Fibroblast of skin of left quadriceps (primary cell): Measurements from ENCODE around the gene S100P.
"Not testable (repeated sequence)": the region's sequence is repeated elsewhere in the genome, so short reads cannot be mapped to it uniquely, and the experiment has no call there.

ENCODE experiments used
- DNase-seq, 2 experiments: peaks; one replicate each; pipeline ENCODE4 v3.0.0-alpha.2; 2013; ENCODE audit warnings: low read depth in 2 of 2

The S100P gene

GRCh38 chr4:6673191-6673659, 20.5 kb upstream of the S100P start:
- not testable (repeated sequence) for DNase-seq

DNA sequence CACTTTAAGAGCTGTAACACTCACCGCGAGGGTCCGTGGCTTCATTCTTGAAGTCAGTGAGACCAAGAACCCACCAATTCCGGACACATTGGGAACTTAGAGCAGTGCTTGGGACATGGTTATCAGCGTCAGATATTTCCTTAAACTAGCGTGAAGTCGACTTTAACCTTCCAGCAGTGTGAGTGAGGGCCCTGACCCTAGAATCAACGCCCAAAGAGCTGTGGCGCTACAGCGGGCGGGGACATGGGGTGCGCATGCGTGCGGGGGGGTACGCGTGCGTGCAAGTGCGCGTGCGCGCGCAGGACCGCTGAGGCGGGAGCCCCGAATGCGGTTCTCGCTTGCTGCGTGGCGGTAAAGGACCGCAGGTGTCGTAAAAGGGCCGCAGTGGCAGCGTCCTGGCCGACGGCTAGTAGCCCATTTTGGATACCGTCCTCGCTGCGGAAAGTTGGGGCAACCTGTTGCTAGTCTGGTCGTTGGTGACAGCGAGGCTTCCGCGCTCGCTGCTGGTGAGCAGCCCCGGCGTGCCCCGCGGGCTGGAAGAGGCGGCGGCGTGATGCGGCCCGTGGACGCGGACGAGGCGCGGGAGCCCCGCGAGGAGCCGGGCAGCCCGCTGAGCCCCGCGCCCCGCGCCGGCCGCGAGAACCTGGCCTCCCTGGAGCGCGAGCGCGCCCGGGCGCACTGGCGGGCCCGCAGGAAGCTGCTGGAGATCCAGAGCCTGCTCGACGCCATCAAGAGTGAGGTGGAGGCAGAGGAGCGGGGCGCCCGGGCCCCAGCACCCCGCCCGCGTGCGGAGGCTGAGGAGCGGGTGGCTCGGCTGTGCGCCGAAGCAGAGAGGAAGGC, 19.8 kb upstream of the S100P start:
- DNase-seq = peak; percentile 88

DNA sequence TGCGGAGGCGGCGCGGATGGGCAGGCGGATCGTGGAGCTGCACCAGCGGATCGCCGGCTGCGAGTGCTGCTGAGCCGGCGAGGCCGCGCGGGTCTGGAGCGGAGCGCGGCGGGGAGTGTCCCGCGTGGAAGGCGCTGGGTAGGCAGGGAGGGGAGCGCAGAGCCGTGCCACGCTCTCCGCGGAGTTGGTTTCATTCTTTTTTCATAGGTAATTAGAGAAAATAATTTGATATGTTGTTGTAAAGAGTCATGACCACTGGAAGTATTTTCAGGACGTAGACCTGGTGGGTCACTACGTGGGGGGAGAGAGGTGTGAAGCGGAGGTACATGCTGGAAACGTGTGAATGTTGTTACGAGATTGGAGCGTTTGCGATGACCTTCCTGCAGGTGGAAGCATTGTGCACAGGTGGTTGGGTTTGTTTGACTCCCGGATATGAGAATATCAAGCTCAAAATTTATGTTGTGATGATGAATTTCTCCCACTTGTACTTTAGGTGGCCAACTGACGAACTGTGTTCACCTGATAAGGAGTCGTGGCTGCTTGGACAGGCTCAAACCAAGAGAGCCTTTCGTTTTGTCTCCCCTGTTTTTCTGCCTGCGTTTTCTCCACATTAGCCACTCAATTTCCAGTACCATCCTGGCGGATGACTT, 19.1 kb upstream of the S100P start:
- DNase-seq = no peak

GRCh38 chr4:6676722-6677558, 16.7 kb upstream of the S100P start:
- DNase-seq = no peak

DNA sequence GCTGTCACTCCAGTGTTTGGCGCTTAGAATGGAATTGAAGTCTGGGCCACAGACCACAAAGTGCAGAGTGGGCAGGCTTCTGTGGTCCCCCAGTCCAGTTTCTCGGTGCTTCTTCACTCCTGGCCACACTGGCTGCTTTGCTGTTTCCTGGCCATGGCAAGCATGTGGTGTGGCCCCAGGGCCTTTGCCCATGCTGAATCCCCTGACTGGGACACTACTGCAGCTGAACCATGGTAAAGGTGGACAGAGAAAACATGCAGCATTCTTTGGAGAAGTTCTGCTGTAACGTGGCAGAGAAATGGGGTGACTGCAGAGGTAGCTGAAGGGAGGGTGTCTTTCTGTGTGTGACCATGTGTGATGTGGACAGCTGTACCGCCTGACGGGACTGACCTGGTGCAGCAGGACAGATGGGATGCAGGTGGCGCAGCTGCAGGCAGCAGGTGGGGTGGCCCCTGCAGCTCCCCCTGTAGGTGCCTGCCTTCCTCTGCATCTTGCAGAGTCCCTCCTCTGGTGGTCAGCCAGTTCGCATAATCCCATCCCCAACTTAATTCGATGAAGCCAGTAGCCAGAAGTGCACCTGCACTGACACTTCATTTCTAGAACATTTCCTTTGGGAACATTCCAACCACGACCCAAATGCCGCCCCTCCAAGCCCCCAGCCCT, 13.2 kb upstream of the S100P start:
- no peak for DNase-seq

DNA sequence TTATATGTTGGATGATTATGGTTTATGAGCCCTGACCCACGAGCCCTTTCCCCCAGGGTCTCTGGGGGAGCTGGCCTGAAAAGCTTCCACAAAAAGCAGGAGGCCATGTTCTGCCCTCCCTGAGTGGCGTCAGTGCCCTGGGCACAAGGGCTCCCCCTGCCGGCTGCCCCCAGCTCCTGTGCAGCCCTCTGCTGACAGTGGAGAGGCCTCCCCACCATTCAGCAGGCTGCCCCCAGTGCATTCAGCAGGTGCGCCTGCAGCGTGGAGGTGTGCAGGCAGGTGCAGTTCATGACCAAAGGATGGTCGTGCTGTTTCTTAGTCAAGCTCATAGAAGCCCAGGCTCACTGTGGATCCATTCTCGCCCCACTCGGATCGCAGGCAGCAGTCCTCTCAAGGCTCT, 12.5 kb upstream of the S100P start:
- no peak for DNase-seq

DNA sequence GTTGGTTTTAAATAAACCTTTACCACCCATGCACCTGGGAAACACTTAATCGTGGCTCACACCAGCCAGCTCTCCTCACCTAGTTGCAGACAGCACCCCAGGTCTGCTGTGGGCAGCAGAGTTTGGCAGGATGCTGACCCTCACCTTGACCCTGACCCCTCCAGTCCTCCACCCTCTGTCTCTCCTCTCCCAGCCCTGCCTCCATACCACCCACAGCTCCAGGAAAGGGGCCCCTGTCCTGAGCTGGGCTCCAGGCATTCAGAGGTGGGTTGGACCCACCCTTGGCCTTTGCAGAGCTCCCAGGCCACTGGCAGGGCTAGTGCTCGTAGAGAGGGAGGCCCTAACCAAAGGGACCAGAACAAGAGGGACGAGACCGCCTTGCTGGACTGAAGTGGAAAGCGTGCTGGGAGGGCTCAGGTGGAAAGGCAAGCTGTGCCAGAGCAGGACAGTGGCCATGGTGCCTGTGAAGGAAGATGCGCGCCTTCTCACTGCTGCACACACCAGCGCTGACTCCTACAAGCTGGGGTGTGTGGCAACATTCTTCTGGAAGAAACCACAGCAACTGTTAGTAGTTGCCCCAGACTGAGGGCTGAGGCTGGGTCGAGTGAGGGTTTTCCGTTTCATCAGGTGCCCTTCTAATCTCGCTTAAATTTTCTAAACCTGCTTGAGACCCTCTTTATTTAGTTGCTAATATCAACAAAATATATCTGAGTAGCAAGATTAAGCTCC, 10.7 kb upstream of the S100P start:
- no peak for DNase-seq

- DNase-seq = no peak
These were observed 9.0 kb upstream of the S100P start for GRCh38 chr4:6684656-6685055.

DNA sequence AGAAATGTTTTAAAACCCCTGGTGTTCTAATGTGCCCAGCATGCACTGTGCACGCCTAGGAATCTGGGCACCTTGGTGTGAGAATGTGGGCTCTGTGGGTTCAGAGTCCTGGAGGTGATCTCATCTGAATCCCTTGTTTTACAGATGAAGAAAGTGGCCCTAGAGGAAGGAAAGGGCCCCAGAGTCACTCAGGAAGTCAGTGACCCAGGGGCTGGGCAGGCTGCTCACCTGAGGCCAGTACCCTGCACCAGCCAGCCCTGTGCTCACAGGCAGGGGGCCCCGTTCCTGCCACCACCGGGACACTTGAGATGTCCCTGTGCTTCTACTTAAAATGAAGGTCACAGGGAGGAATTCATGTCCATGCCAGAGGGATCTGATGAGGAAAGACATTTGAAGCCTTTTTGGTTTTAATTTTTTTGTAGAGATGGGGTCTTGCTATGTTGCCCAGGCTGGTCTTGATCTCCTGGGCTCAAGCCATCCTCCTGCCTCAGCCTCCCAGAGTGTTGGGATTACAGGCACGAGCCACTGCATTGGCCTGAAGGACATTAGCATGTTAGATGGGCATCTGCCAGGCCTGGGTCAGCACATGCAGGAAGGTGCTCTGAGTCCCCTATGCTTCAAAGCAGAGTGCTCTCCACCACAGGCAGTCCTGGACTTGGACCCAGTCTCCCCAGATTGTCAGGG, 7.4 kb upstream of the S100P start:
- DNase-seq = no peak

DNA sequence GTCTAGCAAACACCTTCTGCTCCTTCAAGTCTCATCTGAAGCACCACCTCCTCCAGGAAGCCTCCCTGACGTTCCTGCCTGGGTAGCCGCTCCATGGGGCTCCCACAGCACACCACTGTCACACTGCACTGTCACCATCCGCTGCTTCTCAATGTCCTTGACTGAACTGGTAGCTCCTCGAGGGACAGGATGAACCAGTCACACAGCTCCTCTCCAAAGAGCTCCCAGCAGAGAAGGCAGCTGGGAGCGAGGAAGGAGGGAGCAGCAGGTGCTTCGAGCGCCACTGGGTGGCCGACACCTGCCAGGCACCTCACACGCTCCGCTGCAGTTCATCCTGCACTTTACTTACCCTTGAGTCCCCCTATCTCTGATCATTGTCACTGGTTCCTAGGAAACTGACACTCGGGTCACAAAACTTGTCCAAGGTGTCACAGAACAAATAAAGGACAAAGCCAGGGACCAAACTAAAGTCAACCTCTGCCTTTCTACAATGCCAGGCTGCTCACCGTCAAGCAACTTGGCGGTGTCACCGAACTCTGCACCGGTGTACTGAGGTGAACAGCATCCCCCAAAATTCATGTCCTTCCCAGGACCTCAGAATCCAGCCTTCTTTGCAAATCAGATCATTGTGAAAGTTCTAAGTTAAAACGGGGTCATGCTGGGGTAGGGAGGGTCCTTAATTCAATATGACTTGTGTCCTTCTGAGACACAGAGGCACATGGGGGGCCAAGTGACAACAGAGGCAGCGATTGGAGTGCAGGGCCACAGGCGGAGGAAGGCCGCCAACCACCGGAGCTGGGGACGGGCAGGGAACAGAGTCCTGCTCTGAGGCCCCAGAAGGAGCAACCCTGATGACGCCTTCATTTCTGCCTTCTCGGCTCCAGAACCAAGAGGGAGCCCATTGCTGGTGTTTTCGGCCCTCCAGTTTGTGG, 5.5 kb upstream of the S100P start:
- DNase-seq = no peak

DNA sequence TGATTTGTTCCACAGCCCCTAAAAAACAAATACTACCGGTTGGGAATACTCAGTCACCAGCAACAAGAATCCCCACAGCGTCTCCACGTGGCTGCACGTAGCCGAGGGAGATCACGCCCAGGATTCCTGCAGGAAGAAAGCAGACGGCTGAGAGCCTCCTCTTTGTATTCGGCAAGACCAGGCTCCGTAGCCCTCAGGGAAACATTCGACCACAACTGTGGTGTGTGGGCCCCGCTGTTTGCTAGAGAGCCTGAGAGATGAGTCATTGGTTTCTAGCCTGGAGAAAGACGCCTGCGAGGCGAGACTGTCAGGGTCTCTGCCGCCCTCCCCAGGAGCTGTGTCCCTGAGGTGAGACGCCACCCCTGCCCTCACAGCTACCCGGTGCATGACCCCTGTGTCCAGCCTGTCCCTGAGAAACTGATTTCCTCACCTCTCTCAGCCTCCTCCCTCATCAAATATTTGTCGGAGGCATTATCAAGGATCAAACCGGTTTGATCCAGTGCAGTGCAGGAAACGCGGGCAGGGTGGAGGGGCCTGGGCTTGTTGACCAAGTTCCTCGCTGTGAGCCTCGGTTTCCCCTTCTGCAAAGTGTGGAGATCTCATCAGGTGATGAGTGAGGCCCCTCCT, 4.7 kb upstream of the S100P start:
- DNase-seq = peak; percentile 90 to 91

DNA sequence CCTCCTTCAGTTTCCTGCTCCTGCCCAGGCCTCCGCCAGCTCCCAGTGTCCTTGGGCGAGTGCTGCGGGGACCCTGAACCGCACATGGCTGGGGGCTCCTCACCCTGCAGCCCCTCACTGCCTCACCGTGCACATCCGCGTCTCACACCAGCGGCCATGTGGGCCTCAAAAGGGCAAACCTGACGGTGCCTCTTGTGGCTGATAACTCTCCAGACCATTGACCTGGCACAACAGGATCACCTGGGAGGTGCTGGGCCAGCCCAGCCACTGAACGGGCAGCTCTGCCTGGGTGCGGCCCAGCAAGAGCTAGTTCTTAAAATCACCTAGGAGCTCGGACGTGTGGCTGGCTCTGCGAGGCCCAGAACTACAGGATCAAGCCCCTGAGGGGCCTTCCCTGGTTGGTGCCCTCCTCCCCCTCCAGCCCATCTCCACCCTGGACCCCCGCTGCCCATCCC, 4.1 kb upstream of the S100P start:
- no peak for DNase-seq

DNA sequence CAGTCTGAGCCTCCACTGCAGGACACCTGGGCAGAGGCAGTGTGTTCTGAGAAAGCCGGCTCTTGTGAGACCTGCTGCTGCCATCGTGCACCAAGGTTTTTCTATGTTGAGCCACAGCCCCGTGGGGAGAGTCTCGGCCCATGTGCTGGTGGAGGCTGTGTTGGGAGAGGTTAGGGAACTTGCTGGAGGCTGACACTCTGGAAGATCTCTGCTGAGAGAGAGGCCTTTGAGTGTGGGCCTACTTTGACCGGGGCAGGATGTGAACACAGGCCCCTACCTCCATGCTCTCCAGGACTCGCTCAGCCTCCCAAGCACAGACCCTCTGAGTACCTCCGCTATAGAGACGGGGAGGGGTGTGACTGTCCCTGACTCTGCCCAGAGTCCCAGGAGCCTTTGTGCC, 1.3 kb upstream of the S100P start:
- DNase-seq = no peak

- DNase-seq = peak; percentile 49 to 51
These were observed 872 bp upstream of the S100P start for GRCh38 chr4:6692806-6693205.

GRCh38 chr4:6694177-6694901, 661 bp downstream of the S100P start:
- no peak for DNase-seq

DNA sequence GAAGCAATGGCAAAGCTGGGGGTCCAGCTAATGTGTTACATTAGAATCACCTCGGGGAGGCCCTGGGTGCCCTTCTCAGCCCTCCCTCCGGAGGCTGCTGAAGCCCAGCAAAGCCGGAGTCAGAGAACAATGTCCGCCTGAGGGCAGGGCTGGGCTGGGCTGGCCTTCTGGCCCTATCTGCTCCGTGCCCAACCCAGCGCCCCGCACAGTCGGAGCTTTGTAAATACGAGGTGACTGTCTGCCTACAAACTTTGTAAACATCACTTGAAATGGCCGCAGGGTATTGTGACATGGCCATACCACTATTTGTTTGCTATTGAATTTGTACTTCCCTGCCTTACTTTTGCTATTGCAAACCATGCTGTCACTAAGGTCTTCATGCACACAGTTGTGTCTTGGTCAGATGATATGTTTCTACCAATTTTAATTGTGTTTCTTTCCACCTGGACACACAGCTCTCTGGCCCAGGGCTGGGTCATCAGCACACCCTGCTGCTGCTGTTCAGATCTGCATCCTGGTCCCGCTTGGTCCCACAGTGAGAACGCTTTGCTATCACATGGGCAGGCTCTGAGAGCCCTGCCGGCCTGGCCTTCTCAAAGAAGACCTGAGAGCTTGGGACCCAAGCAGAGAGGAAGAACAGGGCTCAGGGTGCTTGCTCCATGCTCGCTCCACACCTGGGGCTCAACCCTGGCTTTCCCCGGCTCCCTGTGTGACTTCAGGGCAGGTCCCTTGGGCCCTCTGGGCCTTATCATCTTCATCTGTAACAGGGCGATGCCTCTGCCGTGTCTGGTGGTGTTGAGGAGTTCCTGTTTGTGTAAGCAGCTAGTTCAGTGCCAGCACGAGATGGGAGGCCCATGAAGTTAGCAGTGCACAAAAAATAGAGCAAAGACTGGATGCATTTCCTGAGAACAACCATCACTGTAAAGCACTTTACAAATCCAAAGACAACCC, 2.3 kb downstream of the S100P start:
- DNase-seq = no peak

- DNase-seq = no peak
These were observed 2.9 kb downstream of the S100P start for GRCh38 chr4:6696611-6697010.
